BJ (cell line): ENCODE measurements around the gene NT5DC3. TPM values are rescaled to one million over a fixed set of nuclear protein-coding genes. Genes with fewer than 3 reads are reported as not detected.

Source experiments
- CTCF ChIA-PET: fragments of 350-600 bp; formaldehyde crosslinking; extraction: SDS; loops from one replicate; lab custom pipeline; 2021; ENCODE audit warnings: antibody characterized with exemption, inconsistent platforms; lab: Yijun Ruan, JAX
- POLR2A ChIA-PET: fragments of 300-600 bp; sonication (Branson Sonifier 250); formaldehyde crosslinking; extraction: SDS; loops from one replicate; lab custom pipeline; 2021; ENCODE audit warnings: antibody characterized with exemption; lab: Charles Lee
- DNase-seq: peaks from one replicate; pipeline ENCODE4 v3.0.0-alpha.2; 2011; ENCODE audit warnings: low read depth
- H3K27me3 ChIP-seq: 2 replicates; pipeline ENCODE4 v1.6.0; 2011; ENCODE audit warnings: low read length; ENCODE audit not compliant: control insufficient read depth, insufficient read depth
- H3K36me3 ChIP-seq: 2 replicates; pipeline ENCODE4 v1.5.1; 2011; ENCODE audit warnings: low read length; ENCODE audit not compliant: control insufficient read depth, insufficient read depth
- H3K4me3 ChIP-seq: 2 replicates; pipeline ENCODE4 v1.5.1; 2011; ENCODE audit warnings: low read depth, mild to moderate bottlenecking, control low read depth, low read length
- polyA plus RNA-seq: library from polyadenylated mRNA; depleted of rRNA; stranded (reverse); fragments of >200 nt; gene quantifications from 2 replicates; pipeline ENCODE4 v1.2.3, GENCODE V29; 2011; rRNA removed
- TF ChIP-seq, protein P1 (sequence below): IDR thresholded peaks from 2 replicates; pipeline ENCODE4 v1.5.1; 2011; ENCODE audit warnings: low read depth, mild to moderate bottlenecking, control low read depth, inconsistent platforms, low read length, moderate library complexity; ENCODE audit not compliant: insufficient read depth

The NT5DC3 gene
- polyA plus RNA-seq, 1 experiment: 1.2 TPM

DNA sequence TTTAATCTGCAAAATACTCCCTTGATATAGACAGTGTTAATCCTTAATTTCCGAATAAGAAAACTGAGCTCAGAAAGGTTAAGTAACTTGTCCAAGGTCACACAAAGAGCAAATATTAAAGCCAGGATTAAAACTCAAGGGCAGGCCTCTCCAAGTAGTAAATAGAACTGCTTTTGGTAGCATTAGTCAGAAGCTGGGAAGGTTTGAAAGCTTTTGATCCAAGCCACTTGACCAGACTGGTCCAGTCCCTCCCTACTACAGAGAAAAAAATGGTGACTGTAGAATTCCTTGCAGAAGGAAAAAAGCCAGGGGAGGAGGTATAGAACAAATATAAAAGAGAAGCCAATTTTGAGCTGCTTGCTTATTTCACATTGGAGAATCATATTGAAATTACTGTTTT is 111.5 kb downstream of the NT5DC3 start:
- no peak for DNase-seq
- H3K36me3 ChIP-seq: no peaks in the 10 kb centered on the region
- H3K4me3 ChIP-seq: no peak overlapping the region
- POLR2A ChIA-PET: no interaction called here
- CTCF ChIA-PET: no interaction called here
- H3K27me3 ChIP-seq: no peaks in the 10 kb centered on the region
- TF ChIP-seq, protein P1, sequence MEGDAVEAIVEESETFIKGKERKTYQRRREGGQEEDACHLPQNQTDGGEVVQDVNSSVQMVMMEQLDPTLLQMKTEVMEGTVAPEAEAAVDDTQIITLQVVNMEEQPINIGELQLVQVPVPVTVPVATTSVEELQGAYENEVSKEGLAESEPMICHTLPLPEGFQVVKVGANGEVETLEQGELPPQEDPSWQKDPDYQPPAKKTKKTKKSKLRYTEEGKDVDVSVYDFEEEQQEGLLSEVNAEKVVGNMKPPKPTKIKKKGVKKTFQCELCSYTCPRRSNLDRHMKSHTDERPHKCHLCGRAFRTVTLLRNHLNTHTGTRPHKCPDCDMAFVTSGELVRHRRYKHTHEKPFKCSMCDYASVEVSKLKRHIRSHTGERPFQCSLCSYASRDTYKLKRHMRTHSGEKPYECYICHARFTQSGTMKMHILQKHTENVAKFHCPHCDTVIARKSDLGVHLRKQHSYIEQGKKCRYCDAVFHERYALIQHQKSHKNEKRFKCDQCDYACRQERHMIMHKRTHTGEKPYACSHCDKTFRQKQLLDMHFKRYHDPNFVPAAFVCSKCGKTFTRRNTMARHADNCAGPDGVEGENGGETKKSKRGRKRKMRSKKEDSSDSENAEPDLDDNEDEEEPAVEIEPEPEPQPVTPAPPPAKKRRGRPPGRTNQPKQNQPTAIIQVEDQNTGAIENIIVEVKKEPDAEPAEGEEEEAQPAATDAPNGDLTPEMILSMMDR: no peak

DNA sequence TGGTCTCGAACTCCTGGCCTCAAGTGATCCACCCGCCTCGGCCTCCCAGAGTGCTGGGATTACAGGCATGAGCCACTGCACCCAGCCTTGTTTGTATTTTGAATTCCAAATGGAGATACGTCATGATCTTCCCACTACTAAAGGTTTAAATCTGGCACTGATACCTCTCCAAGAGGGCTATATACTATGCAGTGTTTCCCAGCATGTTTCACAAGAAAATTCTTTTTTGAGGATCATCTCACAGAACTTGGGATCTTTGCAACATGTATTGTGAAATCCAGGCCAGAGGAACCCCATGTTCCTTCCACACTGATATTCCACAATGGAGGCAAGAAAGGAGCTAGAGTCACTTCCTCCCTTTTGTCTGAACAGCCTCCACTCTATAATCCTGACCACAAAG is 112.7 kb downstream of the NT5DC3 start:
- TF ChIP-seq, protein P1: no peak
- POLR2A ChIA-PET: no interaction called here
- Histone ChIP-seq H3K27me3 (no peaks in the 10 kb centered on the region), H3K36me3 (no peaks in the 10 kb centered on the region), H3K4me3 (no peak overlapping the region)
- no peak for DNase-seq
- CTCF ChIA-PET: no interaction called here

GRCh38 chr12:103727638-103728037 is 113.4 kb downstream of the NT5DC3 start:
- Histone ChIP-seq H3K36me3 (no peaks in the 10 kb centered on the region), H3K27me3 (no peaks in the 10 kb centered on the region), H3K4me3 (no peak overlapping the region)
- ChIA-PET CTCF (no interaction called here), POLR2A (no interaction called here)
- DNase-seq: no peak
- TF ChIP-seq, protein P1: no peak

DNA sequence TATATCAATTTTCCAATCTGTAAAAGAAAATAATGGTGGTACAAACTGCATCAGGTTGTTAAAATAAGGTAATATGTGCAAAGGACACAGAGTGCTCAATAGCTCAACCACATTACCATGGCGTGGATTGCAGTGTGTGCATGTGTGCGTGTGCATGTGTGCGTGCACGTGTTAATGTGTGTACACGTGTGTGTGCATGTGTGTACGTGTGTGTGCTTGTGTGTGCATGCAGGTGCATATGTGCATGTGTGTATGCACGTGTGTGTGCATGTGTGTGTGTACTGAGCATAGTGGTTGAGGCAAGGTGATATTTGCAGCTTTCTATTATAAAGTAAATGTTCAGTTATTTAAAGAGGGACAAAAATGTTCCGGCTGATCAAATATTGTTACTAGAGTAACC is 115.6 kb downstream of the NT5DC3 start:
- ChIA-PET POLR2A (no interaction called here), CTCF (interaction anchor here (1.0 to 1.2 kb wide), 2 partner anchors 26 to 28 kb away, joined by 3 read pairs; no protein-coding TSS in a partner anchor)
- TF ChIP-seq, protein P1: no peak
- no peaks in the 10 kb centered on the region for H3K36me3 ChIP-seq
- H3K27me3 ChIP-seq: no peaks in the 10 kb centered on the region
- no peak for DNase-seq
- H3K4me3 ChIP-seq: no peak overlapping the region

Other genes with a start within 250 kb of the NT5DC3 start
- 272 and 613 TPM in 2 replicates for gene HSP90B1, start 89.2 kb upstream of the NT5DC3 start, polyA plus RNA-seq
- 10.4 and 20.2 TPM in 2 replicates for gene TDG, start 124.6 kb upstream of the NT5DC3 start, polyA plus RNA-seq
- gene GLT8D2, start 209.0 kb upstream of the NT5DC3 start, polyA plus RNA-seq: 67.6 and 90.2 TPM in 2 replicates
- gene HCFC2, start 223.3 kb upstream of the NT5DC3 start, polyA plus RNA-seq: 10.4 and 19.7 TPM in 2 replicates